Heart right ventricle (tissue), 16 donors: ENCODE measurements around the gene FAM20C. TPM values are rescaled to one million over a fixed set of nuclear protein-coding genes. Genes with fewer than 3 reads are reported as not detected.

Experiments used
- ATAC-seq, 8 donors: fragments of 200-7000 bp; cut with Tn5 transposase; one replicate each; pipeline ENCODE4 v1.9.1; 2020; ENCODE audit warnings: mild to moderate bottlenecking in 8 of 8, moderate library complexity in 8 of 8, moderate number of reproducible peaks in 1 of 8
- DNase-seq, 2 donors: peaks; one replicate each; pipeline ENCODE4 v3.0.0-alpha.2; 2020
- H3K27ac ChIP-seq, 10 donors: fragments of 200-600 bp; sonication (generic) in 2 of 10; one replicate each; pipeline versions ENCODE4 v1.5.0 to v1.8.0; 2020 to 2022; ENCODE audit warnings: mild to moderate bottlenecking in 3 of 10
- H3K27me3 ChIP-seq, 7 donors: fragments of 200-600 bp; one replicate each; pipeline ENCODE4 v1.8.0; 2021 to 2022; ENCODE audit warnings: mild to moderate bottlenecking in 2 of 7
- H3K36me3 ChIP-seq, 9 donors: fragments of 200-600 bp; sonication (generic) in 1 of 9; one replicate each; pipeline versions ENCODE4 v1.5.0 to v1.8.0; 2020 to 2022; ENCODE audit warnings: mild to moderate bottlenecking in 2 of 9
- H3K4me1 ChIP-seq, 9 donors: fragments of 200-600 bp; sonication (generic) in 1 of 9; one replicate each; pipeline versions ENCODE4 v1.5.0 to v1.8.0; 2020 to 2022; ENCODE audit warnings: mild to moderate bottlenecking in 4 of 9
- H3K4me3 ChIP-seq, 10 donors: fragments of 200-600 bp; sonication (generic) in 2 of 10; one replicate each; pipeline versions ENCODE4 v1.5.0 to v1.8.0; 2020 to 2022; ENCODE audit warnings: mild to moderate bottlenecking in 7 of 10, moderate library complexity in 2 of 10
- H3K9me3 ChIP-seq, 11 donors: fragments of 200-600 bp in 10 of 11; sonication (generic) in 2 of 11; one replicate each; pipeline versions ENCODE4 v1.5.0 to v1.8.0; 2013 to 2022; ENCODE audit warnings: mild to moderate bottlenecking in 2 of 11, control low read depth in 1 of 11, moderate library complexity in 1 of 11
- CTCF ChIP-seq, 9 donors: fragments of 200-600 bp; sonication (generic) in 2 of 9; IDR thresholded peaks; one replicate each; pipeline versions ENCODE4 v1.5.0 to v1.8.0; 2021 to 2022; ENCODE audit warnings: antibody characterized with exemption in 9 of 9, mild to moderate bottlenecking in 5 of 9, moderate library complexity in 1 of 9
- WGBS, 2 donors: extraction: QIAGEN DNeasy Blood & Tissue Kit; methylation state at CpG; one replicate each; pipeline ENCODE4 v1.1.7; 2013; ENCODE audit warnings: inconsistent platforms in 1 of 2; 5-methylcytosine and 5-hydroxymethylcytosine counted together
- intact Hi-C, 10 donors: fragments of 100-400 bp; cut with DNase I; formaldehyde crosslinking; loops; one replicate each; pipeline versions ENCODE4 v1.11.1 to v1.14.2; 2022
- polyA plus RNA-seq, 2 donors: library from polyadenylated mRNA; stranded (reverse); fragments of 200-250 nt; gene quantifications; one replicate each; pipeline ENCODE4 v1.2.3, GENCODE V29; 2013
- total RNA-seq, 10 donors: library from RNA; stranded (reverse); fragmentation: NEBNext Ultra II Directional in 3 of 10; extraction: Animal tissue kit (Norgen Biotek cat#: 25700) in 3 of 10; gene quantifications; one replicate each; pipeline versions ENCODE4 v1.2.1 to v1.2.4, GENCODE V29; 2021 to 2023
- donor health status: Arrhythmogenic right ventricular cardiomyopathy.
- donor health status: ischemic (EF 13 %, LVEDD 7.1; RV severe dilation, severe dysfunction).
- donor health status: healthy with polysubstance abuse.
- donor health status: DM: no; HTN: yes; CAD: no.
- donor health status: DM: no; HTN: no; CAD: no.
- donor health status: ischemic (EF 25% LVEDD 6.9; RV normal size, moderate dysfunction).
- donor health status: ischemic (EF 25% LVEDD 5.7; RV mildly dilated, moderate dysfunction).
- donor health status: healthy.
- donor health status: DM: yes; HTN: yes; CAD: no.
- donor health status: Ischemic cardiomyopathy.
- donor health status: ischemic (EF 35%, LVEDD 5.7; RV mildly dilated, moderate dysfunction).
- donor health status: nonischemic (EF 11% LVEDD 7.7; RV severe dilation, severe dysfunction).
- donor health status: DM: yes; HTN: yes; CAD: no.
- donor health status: PGD.
- donor health status: ischemic (EF 29% LVEDD 5.4; RV normal size, mild dysfunction).
- donor health status: nonischemic (EF 23%, LVEDD 6.1; RV moderate dilation, normal function).

FAM20C gene
- total and polyA plus RNA-seq, 12 donors, result 12.4 to 59.8 (median 19.2) TPM

DNA sequence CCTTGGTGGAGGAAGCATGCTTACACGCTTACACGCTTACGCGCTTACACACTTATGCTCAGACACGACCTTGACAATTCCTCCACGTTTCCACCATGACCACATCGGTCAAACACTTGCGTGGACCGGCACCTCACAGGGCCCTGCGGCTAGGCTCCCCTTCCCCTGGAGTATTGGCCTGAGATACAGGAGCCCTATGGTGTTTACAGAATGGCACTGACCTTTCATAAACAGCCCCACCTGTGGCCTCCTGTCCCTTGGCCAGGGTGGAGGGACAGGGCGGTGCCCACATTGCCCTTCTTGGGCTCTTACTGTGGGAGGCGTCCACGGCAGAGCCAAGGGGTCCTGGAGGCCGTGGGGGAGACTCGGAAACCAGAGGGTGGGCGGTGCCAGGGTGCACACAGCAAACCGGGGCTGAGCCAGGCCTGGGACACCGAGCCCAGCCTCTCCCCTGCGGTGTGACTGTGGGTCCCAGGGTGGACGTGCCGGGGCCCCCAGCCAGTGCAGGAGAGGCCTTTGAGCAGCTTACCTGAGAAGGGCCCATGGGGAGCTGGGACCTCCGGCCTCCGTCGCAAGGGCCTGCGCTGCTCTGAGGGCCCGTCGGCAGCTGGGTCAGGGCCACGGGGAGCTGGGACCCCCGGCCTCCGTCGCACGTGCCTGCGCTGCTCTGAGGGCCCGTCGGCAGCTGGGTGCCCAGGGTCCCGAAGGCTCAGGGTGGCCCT lies 53.4 kb downstream of the FAM20C start:
- no peak overlapping the region for H3K4me3 ChIP-seq
- peaks cover 0 to 10% (median 4%) of the 10 kb centered on the region in 9 donors for H3K4me1 ChIP-seq
- H3K36me3 ChIP-seq, result peaks cover 0 to 82% (median 8%) of the 10 kb centered on the region in 9 donors
- 94 to 95% methylated on average over 36 of the region's 36 CpGs for WGBS, 2 donors
- H3K27ac ChIP-seq, result no peak overlapping the region
- no peaks in the 10 kb centered on the region for H3K9me3 ChIP-seq
- intact Hi-C loops, result no loop called here
- no peak for TF ChIP-seq CTCF (IDR thresholded peaks at IDR 0.05)
- H3K27me3 ChIP-seq, result no peaks in the 10 kb centered on the region
- no peak for DNase-seq
- peak in 2 of 8 donors; percentile 6 to 18 for ATAC-seq

DNA sequence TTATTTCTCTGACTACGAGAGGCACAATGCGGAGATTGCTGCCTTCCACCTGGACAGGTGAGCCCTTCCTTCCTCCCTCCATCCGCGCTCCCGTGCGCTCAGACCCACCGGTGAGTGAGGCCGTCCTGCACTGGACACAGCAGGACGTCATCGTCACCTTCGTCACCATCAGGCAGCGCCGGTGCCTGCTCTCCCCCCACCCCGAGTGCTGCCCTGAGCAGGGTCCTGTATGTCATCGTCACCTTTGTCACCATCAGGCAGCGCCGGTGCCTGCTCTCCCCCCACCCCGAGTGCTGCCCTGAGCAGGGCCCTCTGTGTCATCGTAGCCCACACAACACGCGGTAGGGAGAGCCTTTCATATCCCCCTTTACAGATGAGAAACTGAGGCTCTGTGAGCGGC lies 54.1 kb downstream of the FAM20C start:
- H3K9me3 ChIP-seq, result no peaks in the 10 kb centered on the region
- intact Hi-C loops, result no loop called here

DNA sequence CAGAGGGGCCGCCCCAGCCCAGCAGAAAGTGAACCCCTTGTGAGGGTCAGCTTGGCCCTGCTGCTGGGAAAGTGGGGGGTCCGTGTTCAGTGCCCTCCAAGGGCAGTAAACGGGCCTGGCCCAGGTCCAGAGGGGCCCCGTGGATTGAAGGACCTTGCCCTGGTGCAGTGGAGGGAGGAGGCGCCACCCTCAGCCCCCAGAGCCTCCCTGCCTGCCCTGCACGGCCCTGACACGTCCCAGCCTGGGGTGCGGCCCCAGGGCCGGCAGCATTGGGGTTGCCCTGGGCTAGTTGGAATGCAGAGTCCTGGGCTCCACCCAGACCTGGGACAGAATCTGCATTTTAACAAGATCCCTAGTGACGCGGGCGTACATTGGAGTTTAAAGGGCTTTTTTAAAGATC lies 54.8 kb downstream of the FAM20C start:
- H3K36me3 ChIP-seq, result peaks cover 0 to 89% (median 8%) of the 10 kb centered on the region in 9 donors
- ATAC-seq (no peak), DNase-seq (no peak)
- H3K27me3 ChIP-seq, result no peaks in the 10 kb centered on the region
- H3K27ac ChIP-seq, result no peak overlapping the region
- no peaks in the 10 kb centered on the region for H3K9me3 ChIP-seq
- intact Hi-C loops, result no loop called here
- 91% methylated on average over 12 of the region's 12 CpGs for WGBS, 2 donors
- H3K4me3 ChIP-seq, result no peak overlapping the region
- TF ChIP-seq CTCF (IDR thresholded peaks at IDR 0.05), result no peak
- no peaks in the 10 kb centered on the region for H3K4me1 ChIP-seq

More for the DNA sequence above, 54.1 kb downstream of the FAM20C start:
- TF ChIP-seq CTCF (IDR thresholded peaks at IDR 0.05), result no peak
- H3K27ac ChIP-seq, result no peak overlapping the region
- peaks cover 0 to 3% (median 0%) of the 10 kb centered on the region in 9 donors for H3K4me1 ChIP-seq
- H3K27me3 ChIP-seq, result no peaks in the 10 kb centered on the region
- no peak for ATAC-seq
- DNase-seq, result no peak
- H3K4me3 ChIP-seq, result no peak overlapping the region
- 86 to 89% methylated on average over 22 of the region's 22 CpGs for WGBS, 2 donors
- peaks cover 0 to 89% (median 8%) of the 10 kb centered on the region in 9 donors for H3K36me3 ChIP-seq

- Histone ChIP-seq H3K27me3 (no peaks in the 10 kb centered on the region), H3K4me1 (no peaks in the 10 kb centered on the region), H3K9me3 (no peaks in the 10 kb centered on the region), H3K36me3 (peaks cover 0 to 89% (median 8%) of the 10 kb centered on the region in 9 donors), H3K27ac (no peak overlapping the region), H3K4me3 (no peak overlapping the region)
- intact Hi-C loops, result no loop called here
- no peak for TF ChIP-seq CTCF (IDR thresholded peaks at IDR 0.05)
- WGBS, 2 donors, result 88 to 90% methylated on average over 16 of the region's 16 CpGs
- DNase-seq (no peak), ATAC-seq (no peak)
Observed at GRCh38 chr7:247636-248035, 55.3 kb downstream of the FAM20C start.
